Neural progenitor cell (in vitro differentiated cells): ENCODE data around the gene CLIC5.

Experiments
- EZH2phosphoT487 ChIP-seq: fragments of 200-600 bp; sonication (generic); IDR thresholded peaks from 2 replicates; pipeline ENCODE4 v1.6.1; 2017; ENCODE audit warnings: antibody characterized with exemption
- TF ChIP-seq, protein P1 (sequence below): fragments of 200-600 bp; sonication (generic); IDR thresholded peaks from 2 replicates; pipeline ENCODE4 v1.5.1; 2017; ENCODE audit warnings: antibody characterized with exemption, mild to moderate bottlenecking

DNA sequence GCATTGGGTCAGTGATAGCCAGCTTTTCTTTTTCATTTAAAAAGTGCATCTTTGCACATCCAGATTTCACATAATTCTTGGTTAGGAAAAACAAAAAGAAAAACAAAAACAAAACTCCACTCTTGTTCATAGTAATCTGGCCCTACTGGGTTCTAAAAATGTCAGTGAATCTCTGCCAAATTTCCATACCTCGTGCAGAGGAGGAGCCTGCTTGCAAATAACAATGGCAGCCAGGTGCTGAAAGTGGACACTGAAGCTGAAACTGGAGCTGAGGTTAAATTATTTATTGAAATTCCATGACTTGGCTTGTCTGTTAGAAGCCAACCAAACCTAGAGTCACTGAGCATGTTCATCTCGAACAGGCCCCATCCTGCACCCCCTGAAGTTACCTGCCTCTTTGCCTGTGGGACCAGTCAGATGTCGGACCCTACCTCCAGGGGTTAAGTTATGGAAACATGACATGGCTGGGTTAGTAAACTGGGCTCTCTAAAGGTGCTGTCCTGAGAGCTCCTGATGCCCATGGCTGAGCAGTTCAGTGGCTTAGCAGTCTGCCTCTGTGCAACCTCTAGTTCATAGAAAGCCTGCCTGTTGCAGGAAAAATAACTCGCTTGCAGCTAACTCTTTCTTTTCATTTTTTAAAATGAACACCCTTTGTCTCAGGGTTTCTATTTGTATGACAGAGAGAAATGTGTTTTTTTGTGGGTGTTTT lies 42.7 kb downstream of the CLIC5 start:
- TF ChIP-seq, protein P1, sequence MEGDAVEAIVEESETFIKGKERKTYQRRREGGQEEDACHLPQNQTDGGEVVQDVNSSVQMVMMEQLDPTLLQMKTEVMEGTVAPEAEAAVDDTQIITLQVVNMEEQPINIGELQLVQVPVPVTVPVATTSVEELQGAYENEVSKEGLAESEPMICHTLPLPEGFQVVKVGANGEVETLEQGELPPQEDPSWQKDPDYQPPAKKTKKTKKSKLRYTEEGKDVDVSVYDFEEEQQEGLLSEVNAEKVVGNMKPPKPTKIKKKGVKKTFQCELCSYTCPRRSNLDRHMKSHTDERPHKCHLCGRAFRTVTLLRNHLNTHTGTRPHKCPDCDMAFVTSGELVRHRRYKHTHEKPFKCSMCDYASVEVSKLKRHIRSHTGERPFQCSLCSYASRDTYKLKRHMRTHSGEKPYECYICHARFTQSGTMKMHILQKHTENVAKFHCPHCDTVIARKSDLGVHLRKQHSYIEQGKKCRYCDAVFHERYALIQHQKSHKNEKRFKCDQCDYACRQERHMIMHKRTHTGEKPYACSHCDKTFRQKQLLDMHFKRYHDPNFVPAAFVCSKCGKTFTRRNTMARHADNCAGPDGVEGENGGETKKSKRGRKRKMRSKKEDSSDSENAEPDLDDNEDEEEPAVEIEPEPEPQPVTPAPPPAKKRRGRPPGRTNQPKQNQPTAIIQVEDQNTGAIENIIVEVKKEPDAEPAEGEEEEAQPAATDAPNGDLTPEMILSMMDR = no peak
- TF ChIP-seq EZH2phosphoT487 = no peak
